ENCODE measurements around the gene ADAM8. TPM values are rescaled to one million over a fixed set of nuclear protein-coding genes. Genes with fewer than 3 reads are reported as not detected.

ADAM8 gene
- polyA plus RNA-seq, 1 of the 3 experiments (the other 2 are of a cell fraction), result 1.7 TPM

DNA sequence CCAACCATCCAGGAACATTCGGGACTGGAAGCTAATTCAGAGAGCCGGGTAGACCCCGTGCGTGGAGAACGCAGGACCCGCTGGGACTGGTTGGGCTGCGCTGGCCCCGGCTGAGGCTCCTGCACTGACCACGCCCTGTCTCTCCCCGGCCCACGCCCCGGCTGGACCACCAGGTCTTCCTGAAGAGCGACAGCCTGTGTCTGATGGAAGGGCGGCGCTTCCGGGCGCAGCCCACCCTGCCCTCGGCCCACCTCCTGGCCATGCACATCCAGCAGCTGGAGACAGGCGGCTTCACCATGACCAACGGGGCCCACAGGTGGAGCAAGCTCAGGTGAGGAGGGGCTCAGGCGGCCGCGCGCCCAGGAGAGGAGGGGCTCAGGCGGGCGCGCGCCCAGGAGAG, 56.9 kb downstream of the ADAM8 start:
- ChIA-PET POLR2A (no interaction called here), CTCF (no interaction called here)
- H3K4me1 ChIP-seq (ENCODE audit: control insufficient read depth in 1 of 2, insufficient read depth in 2 of 2, low read depth in 1 of 2, low read length in 1 of 2), result no peaks in the 10 kb centered on the region; a peak in 1 of 4 replicates
- no peaks in the 10 kb centered on the region for H3K36me3 ChIP-seq (replicated peaks in 1 of 2; ENCODE audit: control insufficient read depth in 1 of 2, insufficient read depth in 2 of 2, low read length in 1 of 2)
- no peaks in the 10 kb centered on the region for H3K79me2 ChIP-seq (ENCODE audit: insufficient read depth)
- no peak for TF ChIP-seq FOXM1 (IDR thresholded peaks at IDR 0.05; ENCODE audit: low read depth)
- no peak for TF ChIP-seq PBX3 (IDR thresholded peaks at IDR 0.05)
- TF ChIP-seq FOXJ3 (CRISPR knock-in tag; IDR thresholded peaks at IDR 0.05), result no peak
- TF ChIP-seq SIN3A (IDR thresholded peaks at IDR 0.05; ENCODE audit: borderline replicate concordance, low read depth, low read length), result no peak
- no peak for TF ChIP-seq YY1 (IDR thresholded peaks at IDR 0.05; ENCODE audit: low read depth)
- no peak for TF ChIP-seq MAX (IDR thresholded peaks at IDR 0.05; ENCODE audit: low read depth)
- TF ChIP-seq EP300 (IDR thresholded peaks at IDR 0.05; ENCODE audit: borderline replicate concordance in 1 of 2, low read depth in 1 of 2, low read length in 1 of 2), result no peak
- TF ChIP-seq TCF12 (IDR thresholded peaks at IDR 0.05), result no peak
- no peak for TF ChIP-seq ELF1 (IDR thresholded peaks at IDR 0.05)
- no peak for TF ChIP-seq NRF1 (IDR thresholded peaks at IDR 0.05; ENCODE audit: low read depth, low read length)
- TF ChIP-seq GATA2 (CRISPR knock-in tag; IDR thresholded peaks at IDR 0.05), result no peak
- TF ChIP-seq REST (IDR thresholded peaks at IDR 0.05; ENCODE audit: low read depth, low read length), result no peak
- TF ChIP-seq TEAD4 (IDR thresholded peaks at IDR 0.05; ENCODE audit: borderline replicate concordance, insufficient read depth), result no peak
- no peak for TF ChIP-seq RAD21 (IDR thresholded peaks at IDR 0.05; ENCODE audit: low read length)
- TF ChIP-seq CHD2 (IDR thresholded peaks at IDR 0.05; ENCODE audit: low read length, partially characterized antibody), result no peak
- no peak for TF ChIP-seq FOSL2 (IDR thresholded peaks at IDR 0.05; ENCODE audit: borderline replicate concordance, low read depth)
- TF ChIP-seq, protein P1, sequence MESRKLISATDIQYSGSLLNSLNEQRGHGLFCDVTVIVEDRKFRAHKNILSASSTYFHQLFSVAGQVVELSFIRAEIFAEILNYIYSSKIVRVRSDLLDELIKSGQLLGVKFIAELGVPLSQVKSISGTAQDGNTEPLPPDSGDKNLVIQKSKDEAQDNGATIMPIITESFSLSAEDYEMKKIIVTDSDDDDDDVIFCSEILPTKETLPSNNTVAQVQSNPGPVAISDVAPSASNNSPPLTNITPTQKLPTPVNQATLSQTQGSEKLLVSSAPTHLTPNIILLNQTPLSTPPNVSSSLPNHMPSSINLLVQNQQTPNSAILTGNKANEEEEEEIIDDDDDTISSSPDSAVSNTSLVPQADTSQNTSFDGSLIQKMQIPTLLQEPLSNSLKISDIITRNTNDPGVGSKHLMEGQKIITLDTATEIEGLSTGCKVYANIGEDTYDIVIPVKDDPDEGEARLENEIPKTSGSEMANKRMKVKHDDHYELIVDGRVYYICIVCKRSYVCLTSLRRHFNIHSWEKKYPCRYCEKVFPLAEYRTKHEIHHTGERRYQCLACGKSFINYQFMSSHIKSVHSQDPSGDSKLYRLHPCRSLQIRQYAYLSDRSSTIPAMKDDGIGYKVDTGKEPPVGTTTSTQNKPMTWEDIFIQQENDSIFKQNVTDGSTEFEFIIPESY (IDR thresholded peaks at IDR 0.05; ENCODE audit: borderline replicate concordance, low read depth), result no peak
- no peak for TF ChIP-seq TAF1 (IDR thresholded peaks at IDR 0.05; ENCODE audit: borderline replicate concordance, low read depth, low read length)
- no peak for TF ChIP-seq CTCF (IDR thresholded peaks at IDR 0.05)
- H3K27ac ChIP-seq (ENCODE audit: low read depth in 2 of 2, low read length in 1 of 2), result no peak overlapping the region
- H3K27me3 ChIP-seq (ENCODE audit: insufficient read depth), result peaks cover 51% of the 10 kb centered on the region
- DNase-seq, result no peak
- H3K9ac ChIP-seq, result no peak overlapping the region
- no peaks in the 10 kb centered on the region for H3F3A ChIP-seq (replicated peaks; ENCODE audit: insufficient read depth)
- no peaks in the 10 kb centered on the region for H3K9me2 ChIP-seq
- no peak overlapping the region for H2AFZ ChIP-seq (ENCODE audit: low read depth)
- no CpG with 5 or more reads among the region's 28 CpGs for WGBS (ENCODE audit: low lambda C conversion rate)
- H3K9me3 ChIP-seq, result no peaks in the 10 kb centered on the region
- no peak overlapping the region for H3K4me3 ChIP-seq (ENCODE audit: low read depth in 2 of 2, low read length in 1 of 2)
- H3K4me2 ChIP-seq, result no peak overlapping the region
- H4K20me1 ChIP-seq (ENCODE audit: insufficient read depth), result no peaks in the 10 kb centered on the region
